ENCODE results near the gene IRAK2.

The IRAK2 gene

GRCh38 chr3:10289077-10289476, 124.4 kb downstream of the IRAK2 start:
- TF ChIP-seq CTCF (IDR thresholded peaks at IDR 0.05; ENCODE audit: insufficient read depth, low read depth, low read length, missing control alignments), result no peak
- no peak overlapping the region for H3K4me3 ChIP-seq (ENCODE audit: low read depth, low read length)
- no peak for DNase-seq (ENCODE audit: low read depth)

DNA sequence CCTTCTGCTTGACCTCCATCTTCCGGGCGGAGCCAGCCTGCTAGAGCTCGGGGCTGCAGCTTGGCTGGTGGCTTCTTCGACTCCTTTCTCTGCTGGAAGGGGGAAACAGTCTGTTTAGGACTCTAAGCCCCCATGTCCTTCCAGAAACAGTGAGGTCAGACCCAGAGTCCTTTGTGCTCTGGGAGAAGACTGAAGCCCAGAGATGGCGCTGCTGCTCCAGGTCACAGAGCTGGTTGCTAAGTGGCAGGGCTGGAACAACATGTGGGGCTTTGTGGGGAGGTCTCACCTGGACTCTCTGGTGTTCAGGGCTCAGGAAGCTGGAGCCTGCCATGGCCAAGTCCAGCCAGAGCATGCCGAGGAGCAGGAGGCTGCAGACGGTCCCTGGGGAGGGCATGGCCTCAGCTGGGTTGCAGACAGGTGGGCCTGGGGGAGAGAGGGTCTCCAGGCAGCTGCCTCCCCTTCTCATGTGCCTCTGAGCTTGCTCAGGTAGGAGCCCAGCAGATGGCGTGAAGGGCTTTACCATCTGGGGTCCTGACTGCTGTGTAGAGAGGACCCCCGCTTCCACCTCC, 125.2 kb downstream of the IRAK2 start:
- no peak overlapping the region for H3K4me3 ChIP-seq (ENCODE audit: low read depth, low read length)
- DNase-seq (ENCODE audit: low read depth), result no peak
- TF ChIP-seq CTCF (IDR thresholded peaks at IDR 0.05; ENCODE audit: insufficient read depth, low read depth, low read length, missing control alignments), result no peak

DNA sequence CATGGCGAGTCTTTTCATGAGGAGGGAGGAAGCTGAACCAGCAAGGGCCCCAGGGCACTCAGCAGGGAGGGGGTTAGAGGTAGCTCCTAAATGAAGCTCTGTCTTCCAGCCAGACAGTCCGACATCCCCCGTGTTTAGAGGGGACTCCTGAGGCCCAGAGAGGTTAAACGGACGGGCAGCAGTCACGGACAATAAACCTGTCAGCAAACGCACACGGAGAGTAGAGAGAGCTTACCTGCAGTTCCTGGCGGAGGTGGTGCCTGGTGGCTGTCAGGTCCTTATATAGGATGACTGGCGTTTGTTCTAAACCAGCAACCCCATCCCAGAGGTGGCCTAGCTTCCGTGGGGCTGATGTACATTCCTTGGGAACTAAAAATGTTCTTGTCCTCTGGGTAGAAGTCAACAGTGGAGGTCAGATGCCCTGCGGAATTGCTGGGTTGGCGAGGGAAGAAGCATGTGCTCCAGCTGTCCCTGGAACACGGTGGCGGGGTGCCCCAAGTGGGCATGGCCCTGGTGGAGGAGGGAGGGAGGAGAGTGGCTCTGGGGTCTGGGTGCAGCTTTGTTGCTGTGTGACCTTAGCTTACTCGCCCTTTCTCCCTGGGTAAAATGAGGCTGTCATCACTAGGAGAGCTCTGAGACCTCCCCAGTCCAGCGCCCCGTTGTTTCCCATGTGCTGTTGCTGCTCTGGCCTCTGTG, 125.9 kb downstream of the IRAK2 start:
- DNase-seq (ENCODE audit: low read depth), result no peak
- TF ChIP-seq CTCF (IDR thresholded peaks at IDR 0.05; ENCODE audit: insufficient read depth, low read depth, low read length, missing control alignments), result no peak
- no peak overlapping the region for H3K4me3 ChIP-seq (ENCODE audit: low read depth, low read length)

DNA sequence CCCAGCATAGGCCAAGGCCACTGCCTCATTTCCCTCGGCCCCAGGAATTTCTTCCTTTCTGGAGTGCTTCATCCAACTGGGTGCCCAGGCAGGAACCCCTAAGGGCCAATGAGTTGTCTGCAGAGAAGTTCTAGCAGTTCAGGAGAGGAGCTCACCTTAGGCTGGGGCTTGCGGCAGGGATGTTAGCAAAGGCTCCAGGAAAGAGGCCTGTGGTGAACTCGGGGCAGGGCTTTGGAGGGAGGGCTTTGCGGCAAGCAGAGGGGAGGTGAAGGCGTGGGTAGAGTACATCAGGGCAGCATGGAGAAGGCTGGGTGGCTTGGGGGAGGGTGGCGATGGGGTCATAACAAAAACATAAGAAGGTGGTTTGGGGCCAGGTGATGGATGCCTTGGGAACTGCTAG, 126.9 kb downstream of the IRAK2 start:
- H3K4me3 ChIP-seq (ENCODE audit: low read depth, low read length), result no peak overlapping the region
- no peak for TF ChIP-seq CTCF (IDR thresholded peaks at IDR 0.05; ENCODE audit: insufficient read depth, low read depth, low read length, missing control alignments)
- no peak for DNase-seq (ENCODE audit: low read depth)

GRCh38 chr3:10292505-10293419, 128.0 kb downstream of the IRAK2 start, which contains the start of gene GHRL:
Gene GHRL, minus strand, starts transcription at chr3:10292947. Its CDS starts 2,767 bp downstream, at chr3:10290180.
- no peak for TF ChIP-seq CTCF (IDR thresholded peaks at IDR 0.05; ENCODE audit: insufficient read depth, low read depth, low read length, missing control alignments)
- H3K4me3 ChIP-seq (ENCODE audit: low read depth, low read length), result peak within 1 kb of the TSS; percentile 54
- DNase-seq (ENCODE audit: low read depth), result peak; percentile 86
